ENCODE results near the gene EMC1.
"Not testable (repeated sequence)": the region's sequence is repeated elsewhere in the genome, so short reads cannot be mapped to it uniquely, and the experiment has no call there.

The EMC1 gene

DNA sequence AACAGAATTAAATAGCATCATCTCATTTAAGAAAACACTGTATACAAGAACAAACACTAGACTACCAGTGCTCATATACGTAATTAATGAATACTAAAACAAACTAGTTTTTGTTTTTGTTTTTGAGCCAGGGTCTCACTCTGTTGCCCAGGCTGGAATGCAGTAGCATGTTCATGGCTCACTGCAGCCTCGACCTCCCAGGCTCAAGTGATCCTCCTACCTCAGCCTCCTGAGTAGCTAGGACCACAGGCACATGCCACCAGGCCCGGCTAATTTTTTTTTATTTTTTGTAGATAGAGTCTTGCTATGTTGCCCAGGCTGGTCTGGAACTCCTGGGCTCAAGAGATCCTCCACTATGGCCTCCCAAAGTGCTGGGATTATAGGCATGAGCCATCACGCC lies 34.7 kb downstream of the EMC1 start:
- DNase-seq (ENCODE audit: low spot score), result not testable (repeated sequence)

DNA sequence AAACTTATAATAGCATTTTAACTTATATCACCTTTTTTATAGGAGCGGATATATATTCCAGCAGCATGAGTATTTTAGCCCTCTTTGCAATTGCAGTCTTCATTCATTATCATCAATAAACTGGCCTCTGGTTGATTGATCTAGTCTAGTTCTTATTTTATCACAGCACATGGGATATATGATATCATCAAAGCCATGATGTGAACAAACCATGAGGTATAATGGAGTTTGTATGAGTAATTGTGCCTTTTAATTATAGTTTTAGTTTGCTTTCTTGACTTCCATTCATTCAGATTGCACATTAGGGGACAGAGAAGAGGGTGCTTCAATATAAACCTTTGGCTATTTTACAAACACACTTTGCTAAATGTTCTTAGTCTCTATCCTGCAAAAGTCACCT lies 37.7 kb downstream of the EMC1 start:
- no peak for DNase-seq (ENCODE audit: low spot score)

DNA sequence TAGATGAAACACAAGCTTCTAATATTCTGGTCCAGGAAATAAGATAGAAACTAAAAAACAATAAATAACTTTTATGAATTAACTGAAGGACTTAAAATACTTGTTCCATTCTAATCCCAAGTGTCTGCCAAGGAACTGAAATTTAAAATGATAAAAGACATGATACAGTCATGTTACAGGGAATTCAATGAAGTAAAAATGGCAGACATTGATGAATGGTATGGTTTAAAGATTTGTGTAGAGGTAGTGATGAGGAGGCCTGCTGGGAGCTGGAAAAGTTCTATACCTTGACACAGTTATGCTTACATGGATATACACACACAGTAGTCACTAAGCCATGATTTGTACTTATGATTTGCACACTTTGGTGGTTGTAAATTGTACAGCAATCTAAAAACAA lies 39.2 kb downstream of the EMC1 start:
- DNase-seq (ENCODE audit: low spot score), result no peak

DNA sequence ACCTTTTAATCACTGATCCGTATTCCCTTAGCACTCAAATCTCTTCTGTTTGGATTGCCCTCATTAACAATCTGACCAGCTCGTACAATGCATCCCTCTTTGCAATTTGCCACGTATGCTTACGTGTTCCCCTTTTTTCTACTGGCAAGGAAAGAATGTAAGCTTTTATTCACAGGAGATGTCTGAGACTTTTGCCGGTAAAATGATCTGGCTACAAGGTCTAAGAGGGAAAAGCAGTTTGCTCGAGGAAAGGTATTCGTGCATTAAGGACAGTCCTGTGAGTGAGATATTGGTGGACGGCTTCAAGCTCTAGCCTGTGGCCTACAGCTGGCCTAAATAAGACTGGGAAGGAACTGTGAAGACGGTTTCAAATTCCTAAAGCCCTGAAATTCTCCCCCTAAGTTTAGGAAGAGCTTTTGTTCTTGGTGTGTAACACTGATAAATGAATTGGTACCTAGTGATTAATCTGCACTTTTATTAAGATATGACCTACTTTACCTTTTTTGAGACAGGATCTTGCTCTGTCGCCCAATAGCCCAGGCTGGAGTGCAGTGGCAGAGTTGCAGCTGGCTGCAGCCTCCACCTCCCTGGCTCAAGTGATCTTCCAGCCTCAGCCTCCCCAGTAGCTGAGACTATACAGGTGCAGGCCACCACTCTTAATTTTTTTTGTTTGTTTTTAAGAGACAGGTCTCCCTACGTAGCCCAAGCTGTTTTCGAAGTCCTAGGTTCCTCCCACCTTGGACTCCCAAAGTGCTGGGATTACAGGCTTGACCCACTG lies 40.4 kb downstream of the EMC1 start:
- no peak for DNase-seq (ENCODE audit: low spot score)

DNA sequence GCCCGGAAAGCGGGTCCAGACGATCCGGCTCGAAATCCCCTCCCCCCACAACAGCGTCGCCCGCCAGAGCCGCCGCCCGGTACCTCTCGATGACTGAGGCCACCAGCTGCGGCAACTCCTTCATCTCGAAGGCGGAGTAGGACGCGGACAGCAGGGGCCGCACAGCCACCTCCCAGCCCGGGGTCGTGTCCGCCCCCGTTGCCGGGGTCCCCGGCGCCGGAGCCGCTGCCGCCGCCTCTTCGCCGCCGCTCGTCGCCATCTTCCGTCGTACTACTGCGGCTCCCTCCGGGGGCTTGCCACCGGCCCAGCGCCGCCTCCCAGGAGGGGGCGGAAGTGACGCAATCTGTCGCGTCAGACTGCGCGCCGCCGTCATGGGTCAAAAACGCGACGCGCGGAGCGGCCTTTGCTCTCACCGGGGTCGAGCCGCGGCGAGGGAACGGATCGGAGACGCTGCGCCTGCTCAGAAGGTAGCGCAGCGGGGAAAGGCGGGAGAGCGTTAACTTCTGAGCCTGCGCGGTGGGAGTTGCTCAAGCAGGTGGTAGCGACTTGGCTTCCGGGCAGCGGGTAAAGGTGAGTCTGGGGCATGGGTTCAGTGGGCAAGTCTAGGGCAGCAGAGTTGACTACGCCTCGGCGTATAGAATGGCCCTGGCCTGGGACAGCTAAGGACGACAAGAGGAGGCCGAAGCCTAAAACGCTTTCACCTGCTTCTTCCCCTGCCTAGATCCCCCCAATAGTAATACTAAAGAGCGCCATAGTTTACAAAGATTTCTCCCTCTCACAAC lies 41.1 kb downstream of the EMC1 start, which contains the start of gene UBR4:
Gene UBR4 (minus strand): TSS at position 277 of the 782 bp plus-strand sequence. CDS start 18 bp downstream, at position 259.
- peak; percentile 94 for DNase-seq (ENCODE audit: low spot score)

DNA sequence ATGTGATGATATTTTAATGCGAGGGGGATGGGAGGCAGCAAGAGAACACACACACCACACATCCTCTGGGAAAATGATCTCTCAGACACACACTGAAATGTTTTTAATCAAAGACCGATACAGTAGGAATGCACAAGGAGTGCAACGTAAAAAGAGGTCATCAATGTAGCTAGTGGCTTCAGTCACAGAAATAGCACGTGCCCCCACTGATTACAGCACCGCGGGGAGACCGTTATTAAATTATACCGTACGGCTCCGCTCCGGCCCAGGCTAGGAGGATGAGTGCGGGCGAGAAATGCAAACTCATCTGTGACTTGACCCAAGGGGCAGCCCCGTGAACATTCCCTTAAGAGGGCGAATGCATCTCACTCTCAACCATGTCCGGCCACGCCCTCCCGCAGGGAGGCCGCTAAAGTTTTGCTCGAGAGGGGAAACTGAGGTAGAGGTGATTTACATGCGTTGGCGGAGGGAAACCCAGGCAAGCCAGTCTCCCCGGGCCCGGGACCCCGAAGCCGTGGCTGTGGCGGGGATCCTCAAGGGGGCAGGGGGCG lies 41.8 kb downstream of the EMC1 start:
- peak; percentile 23 for DNase-seq (ENCODE audit: low spot score)

DNA sequence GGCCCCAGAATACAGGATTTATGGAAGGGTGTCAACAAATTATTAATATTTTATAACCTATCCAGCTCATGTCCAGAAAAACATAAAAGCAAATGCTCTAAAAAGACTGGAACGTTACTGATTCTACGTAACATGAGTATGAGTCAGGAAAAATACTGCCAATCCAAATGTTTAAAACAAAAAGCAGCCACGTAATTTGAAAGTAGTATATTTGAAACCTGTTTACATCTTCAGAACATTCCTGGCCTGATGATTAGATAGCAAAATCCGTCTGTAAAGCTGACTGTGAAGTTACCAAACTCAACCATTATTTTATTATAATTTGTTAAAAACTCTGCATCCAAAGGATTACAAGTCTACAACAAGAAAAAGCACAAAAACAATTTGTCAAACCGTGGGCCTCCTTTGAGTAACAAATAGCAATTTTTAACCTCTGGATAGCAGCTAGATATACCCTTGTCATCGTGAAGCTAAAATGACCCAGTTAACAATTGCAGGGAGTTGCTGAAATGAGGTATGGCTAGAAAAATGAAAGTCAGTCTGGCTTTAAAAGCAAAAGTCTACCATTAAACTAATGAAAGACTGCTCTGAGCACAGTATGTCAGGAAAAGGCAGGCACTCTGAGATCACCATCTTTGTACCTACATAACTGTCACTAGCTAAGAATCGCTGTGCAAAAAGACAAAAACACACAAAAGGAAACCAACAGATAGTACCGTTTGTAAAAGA lies 42.5 kb downstream of the EMC1 start:
- peak; percentile 7 for DNase-seq (ENCODE audit: low spot score)

DNA sequence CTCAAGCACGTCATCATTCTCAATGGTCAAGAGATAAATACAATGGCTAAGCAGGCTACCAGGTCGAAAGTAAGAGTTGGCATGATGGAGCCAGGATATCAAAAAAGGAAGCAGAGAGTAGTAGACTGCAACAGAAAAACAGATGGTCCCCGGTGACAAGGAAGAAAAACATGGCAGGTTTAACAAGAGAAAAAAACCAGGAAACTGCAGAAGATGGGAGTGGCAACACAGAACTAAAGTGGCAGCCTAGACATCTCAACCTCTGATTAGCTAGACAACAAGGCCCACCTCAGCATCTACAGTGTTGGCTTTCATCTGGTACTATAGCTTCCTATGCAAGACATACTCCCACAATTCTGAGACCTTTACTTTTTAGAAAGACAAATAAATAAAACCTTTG lies 44.4 kb downstream of the EMC1 start:
- no peak for DNase-seq (ENCODE audit: low spot score)

DNA sequence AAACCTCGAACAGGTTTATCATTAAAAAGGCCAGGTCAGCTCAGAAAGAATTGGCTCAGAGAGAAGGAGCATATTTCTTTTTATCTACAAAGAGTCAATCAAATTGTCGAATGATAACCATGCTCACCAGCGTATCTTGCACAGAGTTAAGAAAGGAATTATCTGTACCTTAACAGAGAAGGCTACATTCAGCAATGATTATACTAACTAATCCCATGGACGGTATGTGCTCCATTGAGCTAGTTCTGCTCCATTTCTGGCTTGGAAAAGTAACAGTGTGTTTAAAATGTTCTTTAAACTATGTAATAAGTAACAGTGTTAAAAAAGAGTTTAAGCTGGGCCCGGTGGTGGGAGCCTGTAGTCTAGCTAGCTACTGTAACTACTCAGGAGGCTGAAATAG lies 45.5 kb downstream of the EMC1 start:
- no peak for DNase-seq (ENCODE audit: low spot score)

DNA sequence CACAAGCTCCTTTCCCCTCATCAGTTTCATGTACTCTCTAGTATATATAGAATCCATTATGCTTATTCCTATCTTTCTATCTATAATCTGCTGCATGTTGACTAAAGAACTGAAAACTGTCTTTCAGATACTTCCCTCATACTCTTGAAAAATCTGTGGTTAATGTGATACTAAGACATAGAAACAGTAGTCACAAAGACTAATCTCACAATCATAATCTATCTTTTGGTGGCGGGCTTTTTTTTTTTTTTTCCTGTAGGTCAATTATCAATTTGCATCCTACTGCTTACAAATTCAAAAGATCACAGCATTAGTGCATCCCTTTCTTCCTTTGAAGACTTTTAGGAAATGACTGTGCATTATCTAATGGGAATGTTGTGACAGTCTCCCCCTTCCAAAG lies 45.9 kb downstream of the EMC1 start:
- no peak for DNase-seq (ENCODE audit: low spot score)

DNA sequence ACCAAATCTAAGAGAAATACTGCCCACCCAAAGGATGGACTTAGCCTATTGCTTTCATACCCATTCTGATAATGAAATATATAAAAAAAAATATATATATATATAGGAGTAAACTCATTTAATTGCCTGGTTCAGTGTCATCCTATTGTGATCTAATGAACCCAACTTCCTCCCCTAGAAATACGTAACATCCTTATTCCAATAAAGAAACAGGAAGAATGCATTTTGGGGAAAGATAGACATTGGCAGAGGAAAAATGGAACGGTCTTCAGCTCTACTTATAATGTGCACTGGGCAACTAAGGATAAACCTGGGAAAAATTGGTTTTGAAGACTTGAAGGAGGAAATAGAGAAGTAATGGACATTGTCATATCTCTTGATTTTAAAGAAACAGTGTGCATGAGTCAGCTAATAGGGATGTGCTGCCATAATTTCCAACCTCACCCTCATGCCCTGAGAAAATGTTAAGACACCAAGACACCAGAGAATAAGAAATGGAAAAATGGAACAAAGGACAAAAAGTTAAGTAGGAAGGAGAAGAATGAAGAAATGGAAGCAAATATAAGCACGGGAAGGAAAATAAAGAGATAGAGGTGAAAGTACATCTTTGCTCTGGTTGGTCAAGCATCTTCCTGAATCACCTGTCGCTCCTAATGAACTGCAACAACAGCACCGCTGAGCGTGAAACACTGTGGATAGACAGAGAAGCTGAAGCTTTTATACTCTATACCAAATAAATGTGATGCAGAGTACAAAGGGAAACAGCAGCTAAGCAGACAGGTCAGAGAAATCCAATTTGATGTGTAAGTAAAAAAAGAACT lies 46.7 kb downstream of the EMC1 start:
- DNase-seq (ENCODE audit: low spot score), result no peak

DNA sequence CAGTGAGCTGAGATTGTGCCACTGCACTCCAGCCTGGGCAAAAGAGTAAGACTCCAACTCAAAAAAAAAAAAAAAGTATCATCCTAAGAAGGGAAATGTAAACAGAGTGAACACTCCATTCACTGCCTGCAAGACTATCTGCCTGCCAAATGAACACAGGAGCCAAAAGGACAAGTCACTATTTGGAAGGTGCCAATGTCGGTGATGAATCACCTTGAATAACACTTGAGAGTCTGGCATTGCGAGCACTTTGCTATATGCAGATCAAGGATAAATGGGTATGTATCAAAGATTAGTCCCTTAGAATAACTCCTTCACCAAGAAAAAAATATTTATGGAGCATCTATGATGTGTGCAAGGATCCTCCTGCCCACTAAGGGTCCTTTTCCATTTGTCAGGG lies 47.9 kb downstream of the EMC1 start:
- DNase-seq (ENCODE audit: low spot score), result no peak

DNA sequence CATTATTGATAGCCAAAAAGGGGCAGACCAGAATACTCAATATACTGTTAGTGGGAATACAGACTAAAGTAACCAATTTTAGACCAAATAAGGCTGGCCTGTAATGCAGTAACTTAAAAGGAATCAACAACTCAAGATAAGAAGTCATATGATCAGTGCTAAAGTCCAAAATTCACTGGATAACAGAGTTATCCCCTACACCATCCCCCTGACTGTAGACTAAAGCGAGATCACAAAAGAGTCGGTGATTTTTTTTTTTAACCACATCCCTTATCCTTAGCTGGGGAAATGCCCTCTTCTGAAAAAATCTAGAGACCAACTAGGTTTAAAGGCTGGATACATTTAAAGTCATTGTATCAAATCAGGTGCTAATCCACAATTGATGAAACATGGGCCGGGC lies 48.9 kb downstream of the EMC1 start:
- DNase-seq (ENCODE audit: low spot score), result no peak

DNA sequence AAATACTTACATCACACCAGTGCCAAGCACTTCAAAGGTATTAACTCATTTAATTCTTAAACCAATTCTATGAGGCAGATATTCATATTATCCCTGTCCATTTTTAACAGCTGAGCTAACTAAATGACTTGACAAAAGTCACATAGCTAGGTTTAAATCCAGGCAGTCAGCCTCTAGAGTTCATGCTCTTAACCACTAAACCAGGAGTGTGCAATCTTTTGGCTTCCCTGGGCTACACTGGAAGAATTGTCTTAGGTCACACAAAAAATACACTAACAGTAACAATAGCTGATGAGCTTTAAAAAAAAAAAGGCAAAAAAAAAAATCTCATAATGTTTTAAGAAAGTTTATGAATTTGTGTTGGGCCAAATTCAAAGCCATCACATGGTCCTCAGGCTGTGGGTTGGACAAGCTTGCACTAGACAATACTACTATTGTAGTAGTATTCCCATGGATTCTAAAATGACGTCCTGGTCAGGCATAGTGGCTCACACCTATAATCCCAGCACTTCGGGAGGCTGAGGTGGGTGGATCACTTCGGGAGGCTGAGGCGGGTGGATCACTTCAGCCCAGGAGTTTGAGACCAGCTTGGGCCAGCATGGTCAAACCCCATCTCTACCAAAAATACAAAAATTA lies 51.2 kb downstream of the EMC1 start:
- no peak for DNase-seq (ENCODE audit: low spot score)

DNA sequence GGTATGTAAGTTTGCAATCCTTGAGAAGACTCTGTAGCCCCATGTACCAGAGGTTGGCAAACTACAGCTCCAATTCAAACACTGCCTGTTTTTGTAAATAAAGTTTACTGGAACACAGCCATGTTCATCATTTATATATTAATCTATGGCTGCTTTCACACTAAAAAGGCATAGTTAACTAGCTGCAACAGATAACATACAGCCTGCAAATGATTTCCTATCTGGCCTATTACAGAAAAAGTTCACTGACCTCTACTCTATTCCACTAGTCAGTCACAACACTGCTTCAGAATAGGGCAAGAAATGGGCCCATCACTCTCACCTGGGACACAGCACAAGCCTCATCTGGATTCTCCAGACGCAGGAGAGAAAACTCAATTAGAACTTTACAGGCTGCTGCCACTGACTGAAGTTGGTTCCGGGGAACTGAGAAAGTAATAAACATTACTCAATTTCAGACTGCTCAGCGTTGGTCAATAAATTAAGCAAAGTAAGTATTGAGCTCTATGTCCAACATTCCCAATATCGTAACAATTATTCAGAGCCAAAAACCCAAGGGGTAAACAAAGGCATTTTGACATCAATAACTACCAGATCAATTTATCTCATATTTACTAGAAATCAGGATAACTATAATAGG lies 51.9 kb downstream of the EMC1 start:
- no peak for DNase-seq (ENCODE audit: low spot score)

DNA sequence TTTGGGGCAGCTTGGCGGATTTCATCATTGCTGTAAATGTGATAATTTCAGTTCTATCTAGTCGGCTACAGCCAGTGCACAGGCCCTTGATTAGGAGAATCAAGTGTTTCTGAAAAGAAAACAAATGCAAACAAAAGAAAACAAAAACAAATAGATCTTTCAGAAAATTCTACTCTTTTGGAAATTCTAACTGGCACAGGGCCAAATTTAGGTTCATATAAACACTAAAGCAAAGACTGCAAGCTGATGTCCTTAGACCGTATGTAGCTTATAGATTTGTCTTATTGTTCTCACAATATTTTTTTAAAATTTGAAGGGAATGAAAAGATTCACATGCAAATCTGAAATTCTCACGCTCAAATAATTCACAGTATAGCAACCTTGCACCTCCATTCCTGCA lies 52.5 kb downstream of the EMC1 start:
- DNase-seq (ENCODE audit: low spot score), result no peak

DNA sequence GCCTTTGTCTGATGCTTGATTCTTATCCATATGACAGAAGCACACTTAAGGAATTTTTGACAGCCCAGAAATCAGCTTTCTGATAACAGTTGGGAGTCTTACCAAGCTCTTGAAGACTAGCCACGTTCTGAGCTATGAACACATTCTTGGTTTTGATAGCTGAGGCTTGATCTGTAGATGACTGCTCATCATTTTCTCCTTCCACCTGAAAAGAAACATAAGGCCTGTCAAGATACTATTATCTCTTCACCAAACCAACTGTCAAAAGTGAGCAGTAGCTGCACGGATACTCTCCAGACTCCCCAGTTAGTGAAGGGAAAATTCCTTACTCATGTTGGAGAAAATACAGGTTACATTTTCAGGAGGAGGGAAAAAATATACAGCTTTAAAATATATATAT lies 53.5 kb downstream of the EMC1 start:
- DNase-seq (ENCODE audit: low spot score), result no peak

DNA sequence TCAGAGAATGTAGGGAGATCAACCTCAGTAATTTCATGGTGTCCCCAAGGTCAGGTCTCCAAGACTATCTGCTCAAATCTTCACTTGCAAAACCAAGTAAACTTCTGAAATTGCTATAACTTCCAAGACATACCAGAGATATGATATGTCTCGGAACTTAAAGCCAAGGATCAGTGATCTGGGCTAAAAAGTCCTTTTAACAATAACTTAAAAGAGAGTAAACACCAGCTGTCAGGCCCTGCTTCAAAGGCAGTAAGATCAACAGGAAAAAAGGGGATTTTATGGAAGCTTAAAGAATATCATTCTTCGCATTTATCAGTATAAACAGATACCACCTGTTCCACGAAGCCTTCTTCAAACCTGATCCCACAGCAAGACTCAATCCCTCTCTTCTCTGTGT lies 55.0 kb downstream of the EMC1 start:
- no peak for DNase-seq (ENCODE audit: low spot score)

DNA sequence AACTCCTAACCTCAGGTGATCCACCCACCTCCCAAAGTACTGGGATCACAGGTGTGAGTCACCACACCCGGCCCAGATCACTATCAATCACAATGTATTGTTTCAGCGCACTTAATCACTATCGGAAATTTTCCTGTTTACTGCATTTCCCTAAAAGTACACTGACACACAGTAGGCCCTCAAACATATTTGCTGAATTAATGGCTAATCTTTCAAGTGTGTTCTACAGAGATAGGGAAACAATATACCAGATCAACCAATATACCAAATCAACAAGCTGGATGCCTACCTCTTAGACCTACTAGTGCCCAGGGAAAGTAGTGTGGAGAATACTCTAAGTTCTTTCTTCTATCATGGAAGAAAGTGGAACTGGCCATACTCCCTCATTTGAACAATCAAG lies 58.3 kb downstream of the EMC1 start:
- no peak for DNase-seq (ENCODE audit: low spot score)

DNA sequence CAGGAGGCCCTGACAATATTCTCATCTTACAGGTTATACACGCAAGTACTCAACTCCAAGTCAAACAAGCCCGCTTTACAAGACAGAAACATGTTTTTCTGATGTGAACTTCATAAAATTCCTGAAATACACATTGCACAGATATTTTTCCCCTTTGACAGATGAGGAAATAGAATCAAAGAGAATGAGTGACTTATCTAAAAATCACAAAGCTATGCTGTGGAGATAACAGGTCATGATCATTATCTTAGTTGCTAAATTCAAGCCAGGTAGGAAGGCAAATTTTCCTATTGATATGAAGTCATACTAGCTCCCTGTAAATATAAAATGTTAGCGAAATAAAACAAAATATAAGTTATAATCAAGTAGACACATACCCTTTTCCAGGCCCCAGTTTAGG lies 59.5 kb downstream of the EMC1 start:
- DNase-seq (ENCODE audit: low spot score), result no peak

DNA sequence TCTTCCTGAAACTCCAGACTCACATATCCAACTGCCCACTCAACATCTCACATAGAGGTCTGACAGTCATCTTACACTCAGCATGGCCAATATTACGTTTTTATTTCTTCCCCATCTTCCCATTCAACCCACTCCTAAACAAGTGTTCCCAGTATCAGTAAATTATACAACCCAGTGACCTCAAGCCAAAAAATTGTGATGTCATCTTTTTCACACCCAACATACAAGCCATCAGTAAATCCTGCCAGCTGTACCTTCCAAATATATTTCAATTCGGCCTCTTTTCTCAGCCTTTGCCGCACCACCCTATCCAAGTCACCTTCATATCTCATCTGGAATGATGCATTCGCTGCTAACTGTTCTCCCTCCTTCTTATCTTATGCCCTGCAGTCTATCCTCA lies 60.9 kb downstream of the EMC1 start:
- DNase-seq (ENCODE audit: low spot score), result no peak

All from cerebellar cortex (tissue), 1 donor.